SK-N-MC (cell line): ENCODE data around the gene SPG7.

Experiments
- DNase-seq: peaks from one replicate; pipeline ENCODE4 v3.0.0-alpha.2; 2011; ENCODE audit warnings: low read depth, low spot score
- H3K27ac ChIP-seq: fragments of 200-600 bp; sonication (generic); 2 replicates; pipeline ENCODE4 v1.5.1; 2016; ENCODE audit warnings: mixed run types
- H3K36me3 ChIP-seq: fragments of 200-600 bp; sonication (generic); 2 replicates; pipeline ENCODE4 v1.6.1; 2017; ENCODE audit warnings: antibody characterized with exemption, low read length, mixed read lengths; ENCODE audit not compliant: insufficient read depth
- H3K4me3 ChIP-seq: fragments of 200-600 bp; sonication (generic); 2 replicates; pipeline ENCODE4 v1.5.1; 2016
- H3K9ac ChIP-seq: fragments of 200-600 bp; sonication (generic); 2 replicates; pipeline ENCODE4 v1.8.0; 2017; ENCODE audit warnings: mixed run types, mixed read lengths; ENCODE audit not compliant: insufficient read length
- H3K9me3 ChIP-seq: fragments of 200-600 bp; sonication (generic); 2 replicates; pipeline ENCODE4 v1.6.1; 2017; ENCODE audit warnings: low read depth, mild to moderate bottlenecking, antibody characterized with exemption, low read length, moderate library complexity, mixed read lengths
- EZH2 ChIP-seq: fragments of 200-600 bp; sonication (generic); IDR thresholded peaks from one replicate; pipeline ENCODE4 v1.6.1; 2017; ENCODE audit warnings: antibody characterized with exemption
- FOXP2 ChIP-seq: optimal IDR thresholded peaks from 2 replicates; pipeline ENCODE3; 2011; ENCODE audit warnings: mild to moderate bottlenecking, moderate library complexity; ENCODE audit not compliant: insufficient read depth; ENCODE audit errors: extremely low read length, control extremely low read depth
- POLR2AphosphoS5 ChIP-seq: IDR thresholded peaks from 2 replicates; pipeline ENCODE4 v1.6.1; 2012; ENCODE audit warnings: mild to moderate bottlenecking, low read depth, low read length, borderline replicate concordance

The SPG7 gene

GRCh38 chr16:89571636-89572035, 63.4 kb downstream of the SPG7 start:
- TF ChIP-seq POLR2AphosphoS5 = no peak
- TF ChIP-seq FOXP2 = no peak
- no peak for TF ChIP-seq EZH2
- Histone ChIP-seq H3K9me3 (no peaks in the 10 kb centered on the region), H3K9ac (no peak overlapping the region), H3K36me3 (no peaks in the 10 kb centered on the region), H3K4me3 (no peak overlapping the region), H3K27ac (no peak overlapping the region)
- no peak for DNase-seq

GRCh38 chr16:89572073-89572484, 63.9 kb downstream of the SPG7 start:
- Histone ChIP-seq H3K9ac (no peak overlapping the region), H3K9me3 (no peaks in the 10 kb centered on the region), H3K27ac (no peak overlapping the region), H3K36me3 (no peaks in the 10 kb centered on the region), H3K4me3 (no peak overlapping the region)
- TF ChIP-seq EZH2 = no peak
- no peak for TF ChIP-seq POLR2AphosphoS5
- no peak for TF ChIP-seq FOXP2
- DNase-seq = no peak

GRCh38 chr16:89572485-89573205, 64.4 kb downstream of the SPG7 start:
- Histone ChIP-seq H3K4me3 (no peak overlapping the region), H3K9ac (no peak overlapping the region), H3K9me3 (no peaks in the 10 kb centered on the region), H3K27ac (no peak overlapping the region), H3K36me3 (no peaks in the 10 kb centered on the region; the same call in 1 of the 2 replicates)
- DNase-seq = no peak
- TF ChIP-seq POLR2AphosphoS5 (no peak), FOXP2 (no peak), EZH2 (no peak)

- Histone ChIP-seq H3K27ac (no peak overlapping the region), H3K9ac (no peak overlapping the region), H3K36me3 (peaks cover 5% of the 10 kb centered on the region; the same call in 1 of the 2 replicates), H3K4me3 (no peak overlapping the region), H3K9me3 (no peaks in the 10 kb centered on the region)
- DNase-seq = no peak
- no peak for TF ChIP-seq FOXP2
These were observed 65.8 kb downstream of the SPG7 start for GRCh38 chr16:89573826-89574680.

GRCh38 chr16:89574681-89575246, 66.6 kb downstream of the SPG7 start:
- peak overlapping the region; percentile 67 for H3K4me3 ChIP-seq
- H3K9me3 ChIP-seq = no peaks in the 10 kb centered on the region
- peaks cover 11% of the 10 kb centered on the region; the same call in 1 of the 2 replicates for H3K36me3 ChIP-seq
- no peak overlapping the region for H3K9ac ChIP-seq
- TF ChIP-seq POLR2AphosphoS5 = no peak
- TF ChIP-seq FOXP2 = no peak
- no peak for TF ChIP-seq EZH2
- no peak overlapping the region for H3K27ac ChIP-seq
- DNase-seq = no peak

- DNase-seq = no peak
- Histone ChIP-seq H3K4me3 (peak within 1 kb of the TSS; percentile 77), H3K9me3 (no peaks in the 10 kb centered on the region), H3K27ac (peak within 1 kb of the TSS; percentile 36; the same call in 1 of the 2 replicates), H3K36me3 (peaks cover 12% of the 10 kb centered on the region; the same call in 1 of the 2 replicates), H3K9ac (peak within 1 kb of the TSS; percentile 81)
- TF ChIP-seq FOXP2 = no peak
- no peak for TF ChIP-seq POLR2AphosphoS5
- TF ChIP-seq EZH2 = no peak
These were observed 67.3 kb downstream of the SPG7 start, which contains the start of gene CPNE7 for GRCh38 chr16:89575247-89576152. TSS of gene CPNE7 (plus strand) at chr16:89575758. CDS start at chr16:89575898, 140 bp downstream.

GRCh38 chr16:89576153-89577054, 68.2 kb downstream of the SPG7 start:
- H3K4me3 ChIP-seq = peak overlapping the region; percentile 77
- H3K9me3 ChIP-seq = no peaks in the 10 kb centered on the region
- peak overlapping the region; percentile 81 for H3K9ac ChIP-seq
- TF ChIP-seq EZH2 (no peak), POLR2AphosphoS5 (no peak), FOXP2 (no peak)
- peak overlapping the region; percentile 36; the same call in 1 of the 2 replicates for H3K27ac ChIP-seq
- no peak for DNase-seq
- H3K36me3 ChIP-seq = peaks cover 15% of the 10 kb centered on the region; the same call in 1 of the 2 replicates
